C4-2B (cell line): ENCODE measurements around the gene HLF.

ENCODE experiments used
- ZFX ChIP-seq: fragments of 450-650 bp; IDR thresholded peaks from 2 replicates; pipeline ENCODE4 v1.6.1; 2017
- TF ChIP-seq, protein P1 (sequence below): fragments of 450-650 bp; conservative IDR thresholded peaks from 2 replicates; pipeline ENCODE4 v1.5.1; 2017; ENCODE audit warnings: mild to moderate bottlenecking

DNA sequence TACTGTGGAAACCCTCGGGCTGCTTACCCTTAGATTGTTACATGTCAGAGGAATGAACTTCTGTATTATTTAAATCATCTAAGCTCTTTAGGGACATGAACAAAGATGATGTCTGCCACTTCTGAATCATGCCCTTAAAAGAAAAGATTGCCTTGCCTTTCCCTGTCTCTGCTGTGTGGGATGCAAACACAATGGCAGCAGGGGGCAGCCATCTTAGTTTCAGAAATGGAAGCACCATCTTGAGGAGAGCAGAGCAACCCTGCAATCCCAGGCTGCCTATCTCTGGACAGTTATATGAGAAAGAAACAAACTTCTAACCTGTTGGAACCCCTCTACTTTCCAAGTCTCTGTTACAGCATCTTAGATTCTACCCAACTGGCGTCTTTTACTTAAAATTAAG is 16.7 kb upstream of the HLF start:
- TF ChIP-seq, protein P1, sequence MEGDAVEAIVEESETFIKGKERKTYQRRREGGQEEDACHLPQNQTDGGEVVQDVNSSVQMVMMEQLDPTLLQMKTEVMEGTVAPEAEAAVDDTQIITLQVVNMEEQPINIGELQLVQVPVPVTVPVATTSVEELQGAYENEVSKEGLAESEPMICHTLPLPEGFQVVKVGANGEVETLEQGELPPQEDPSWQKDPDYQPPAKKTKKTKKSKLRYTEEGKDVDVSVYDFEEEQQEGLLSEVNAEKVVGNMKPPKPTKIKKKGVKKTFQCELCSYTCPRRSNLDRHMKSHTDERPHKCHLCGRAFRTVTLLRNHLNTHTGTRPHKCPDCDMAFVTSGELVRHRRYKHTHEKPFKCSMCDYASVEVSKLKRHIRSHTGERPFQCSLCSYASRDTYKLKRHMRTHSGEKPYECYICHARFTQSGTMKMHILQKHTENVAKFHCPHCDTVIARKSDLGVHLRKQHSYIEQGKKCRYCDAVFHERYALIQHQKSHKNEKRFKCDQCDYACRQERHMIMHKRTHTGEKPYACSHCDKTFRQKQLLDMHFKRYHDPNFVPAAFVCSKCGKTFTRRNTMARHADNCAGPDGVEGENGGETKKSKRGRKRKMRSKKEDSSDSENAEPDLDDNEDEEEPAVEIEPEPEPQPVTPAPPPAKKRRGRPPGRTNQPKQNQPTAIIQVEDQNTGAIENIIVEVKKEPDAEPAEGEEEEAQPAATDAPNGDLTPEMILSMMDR: no peak
- TF ChIP-seq ZFX: no peak
